HG03066 (cell line): ENCODE measurements around the gene TALDO1.

Source experiments
- ATAC-seq: cut with Tn5 transposase; IDR thresholded peaks from one replicate; pipeline ENCODE4 v1.9.1; 2021; ENCODE audit warnings: low read depth; ENCODE audit not compliant: unreplicated experiment

Gene TALDO1

DNA sequence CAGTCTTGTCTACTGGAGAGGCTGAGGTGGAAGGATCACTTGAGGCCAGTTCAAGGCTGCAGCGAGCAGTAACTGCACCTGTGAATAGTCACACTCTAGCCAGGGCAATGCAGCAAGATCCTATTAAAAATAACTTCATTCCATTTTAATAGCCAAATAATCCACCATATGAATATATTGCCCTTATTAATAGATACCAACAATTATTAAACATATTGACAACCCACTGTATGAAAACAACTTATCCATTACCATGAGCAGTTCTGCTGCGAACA is 19.6 kb downstream of the TALDO1 start:
- ATAC-seq = no peak

DNA sequence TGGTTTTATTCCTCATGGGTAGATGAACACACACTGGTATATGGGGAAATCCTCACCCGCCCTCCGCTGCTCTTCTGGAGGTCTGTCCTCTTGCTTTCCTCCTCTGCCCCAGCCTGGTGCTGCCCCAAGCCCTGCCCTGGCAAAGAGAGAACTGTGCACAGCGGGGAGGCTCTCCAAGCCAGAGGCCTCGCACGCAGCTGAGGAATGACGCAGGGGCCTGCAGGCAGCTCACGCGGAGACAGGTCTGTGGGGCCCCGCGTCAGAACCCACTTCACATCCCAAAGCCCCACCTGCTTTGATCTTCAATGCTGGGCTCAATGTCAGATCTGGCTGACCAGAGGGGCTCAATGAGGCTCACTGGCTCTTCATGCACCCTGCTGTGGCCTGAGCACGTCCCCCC is 20.0 kb downstream of the TALDO1 start:
- ATAC-seq = no peak

DNA sequence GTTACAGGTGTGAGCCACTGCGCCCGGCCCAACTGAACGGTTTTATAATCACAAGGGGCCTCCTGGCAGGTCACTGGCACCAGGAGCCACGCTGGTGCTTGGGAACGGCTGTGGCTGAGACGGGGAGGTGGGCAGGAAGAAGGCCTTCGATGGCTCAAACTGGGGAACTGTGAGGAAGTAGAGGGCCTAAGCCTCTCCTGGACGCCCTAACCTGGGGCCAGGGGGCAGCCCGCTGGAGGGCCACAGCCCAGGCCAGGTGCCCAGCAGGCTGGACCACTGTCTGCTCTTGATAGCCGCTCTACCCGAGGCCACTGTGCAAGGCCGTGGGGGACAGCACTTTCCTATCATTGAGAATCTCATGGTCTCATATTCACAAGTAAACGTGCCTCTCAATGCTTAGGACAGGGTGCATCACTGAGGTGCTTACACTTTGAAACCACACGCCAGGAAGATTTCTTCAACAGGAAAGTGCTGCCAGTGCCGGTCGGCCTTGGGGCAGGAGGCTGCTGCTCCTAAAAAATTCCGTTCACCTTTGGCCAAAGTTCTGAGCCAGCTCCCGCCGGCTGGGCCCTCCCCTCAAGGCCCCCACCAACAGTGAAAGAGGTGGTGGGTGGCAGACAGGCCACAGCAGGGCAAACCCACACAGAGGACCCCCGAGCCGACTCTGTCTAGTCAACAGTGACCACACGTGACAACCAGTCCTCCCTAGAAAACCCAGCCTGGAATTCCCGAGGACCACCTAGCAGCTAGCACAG is 22.8 kb downstream of the TALDO1 start:
- ATAC-seq = no peak

DNA sequence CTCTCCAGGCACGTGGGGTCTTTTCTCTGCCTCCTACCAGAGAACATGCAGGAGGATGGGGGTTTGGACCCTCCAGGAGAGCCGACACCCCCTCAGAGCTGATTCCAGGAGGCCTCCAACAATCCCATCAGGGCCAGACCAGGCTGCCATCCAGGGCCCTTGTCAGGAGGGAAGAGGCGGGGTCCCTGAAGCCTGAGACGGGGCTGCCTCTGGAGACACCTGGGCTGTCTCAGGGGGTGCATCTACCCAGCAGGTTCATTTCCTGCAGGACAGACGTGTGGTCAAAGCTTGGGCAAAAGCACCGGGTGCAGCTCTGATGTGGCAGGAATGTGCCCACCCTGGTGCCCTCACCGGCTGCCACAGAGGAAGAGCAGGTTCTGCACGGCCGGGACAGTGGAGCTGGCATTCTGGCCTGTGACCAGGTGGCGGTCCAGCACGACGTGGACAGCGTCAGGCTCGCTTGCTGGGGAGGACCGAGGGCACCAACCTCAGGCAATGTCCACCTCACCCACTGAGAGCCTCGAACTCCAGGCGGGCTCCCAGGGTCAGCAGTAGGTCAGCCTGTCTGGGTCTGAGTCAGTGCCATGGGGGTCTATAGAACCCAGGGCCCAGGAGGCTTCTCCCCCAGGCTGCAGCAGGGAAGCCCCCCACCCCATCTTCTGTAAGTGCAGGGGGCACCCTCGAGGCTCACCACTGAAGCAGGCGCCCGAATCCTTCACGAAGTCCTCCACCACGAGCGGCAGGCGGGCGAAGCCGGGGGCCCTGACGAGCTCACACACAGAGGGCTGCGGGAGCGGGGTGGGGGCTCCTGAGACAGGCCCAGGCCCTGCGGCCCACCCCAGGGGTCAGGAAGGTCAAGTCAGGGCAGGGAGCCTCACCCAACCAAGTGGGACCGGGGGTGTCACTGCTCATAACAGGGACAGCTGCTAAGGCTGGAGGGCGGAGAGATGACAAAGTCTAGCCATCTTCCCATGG is 23.7 kb downstream of the TALDO1 start:
- no peak for ATAC-seq

DNA sequence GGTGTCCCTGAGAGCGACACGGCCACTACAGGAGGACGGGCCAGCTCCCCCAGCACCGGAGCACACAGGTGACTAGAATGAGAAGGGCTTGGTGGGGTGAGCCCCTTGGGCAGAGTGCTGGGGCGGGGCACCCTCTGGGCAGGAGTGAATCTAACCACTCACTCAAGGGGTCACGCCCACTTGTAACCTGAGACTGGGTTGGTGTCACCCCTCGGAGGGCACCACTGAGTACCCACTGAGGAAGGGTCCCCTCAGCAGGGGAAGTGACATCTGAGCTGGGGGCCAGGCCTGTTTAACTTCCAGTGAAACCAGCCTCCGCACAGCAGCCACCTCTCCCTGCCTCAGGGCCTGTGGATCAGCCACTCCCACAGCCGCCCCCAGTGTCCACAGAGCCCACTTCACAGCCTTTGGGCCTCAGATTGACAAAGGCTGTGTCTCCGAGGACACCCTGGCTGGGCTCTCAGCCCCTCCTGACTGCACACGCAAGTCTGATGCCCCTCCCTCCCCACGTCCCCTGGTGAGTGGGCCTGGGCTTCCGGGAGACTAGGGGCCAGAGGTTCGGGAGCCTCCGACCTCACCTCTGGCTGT is 24.4 kb downstream of the TALDO1 start:
- no peak for ATAC-seq

DNA sequence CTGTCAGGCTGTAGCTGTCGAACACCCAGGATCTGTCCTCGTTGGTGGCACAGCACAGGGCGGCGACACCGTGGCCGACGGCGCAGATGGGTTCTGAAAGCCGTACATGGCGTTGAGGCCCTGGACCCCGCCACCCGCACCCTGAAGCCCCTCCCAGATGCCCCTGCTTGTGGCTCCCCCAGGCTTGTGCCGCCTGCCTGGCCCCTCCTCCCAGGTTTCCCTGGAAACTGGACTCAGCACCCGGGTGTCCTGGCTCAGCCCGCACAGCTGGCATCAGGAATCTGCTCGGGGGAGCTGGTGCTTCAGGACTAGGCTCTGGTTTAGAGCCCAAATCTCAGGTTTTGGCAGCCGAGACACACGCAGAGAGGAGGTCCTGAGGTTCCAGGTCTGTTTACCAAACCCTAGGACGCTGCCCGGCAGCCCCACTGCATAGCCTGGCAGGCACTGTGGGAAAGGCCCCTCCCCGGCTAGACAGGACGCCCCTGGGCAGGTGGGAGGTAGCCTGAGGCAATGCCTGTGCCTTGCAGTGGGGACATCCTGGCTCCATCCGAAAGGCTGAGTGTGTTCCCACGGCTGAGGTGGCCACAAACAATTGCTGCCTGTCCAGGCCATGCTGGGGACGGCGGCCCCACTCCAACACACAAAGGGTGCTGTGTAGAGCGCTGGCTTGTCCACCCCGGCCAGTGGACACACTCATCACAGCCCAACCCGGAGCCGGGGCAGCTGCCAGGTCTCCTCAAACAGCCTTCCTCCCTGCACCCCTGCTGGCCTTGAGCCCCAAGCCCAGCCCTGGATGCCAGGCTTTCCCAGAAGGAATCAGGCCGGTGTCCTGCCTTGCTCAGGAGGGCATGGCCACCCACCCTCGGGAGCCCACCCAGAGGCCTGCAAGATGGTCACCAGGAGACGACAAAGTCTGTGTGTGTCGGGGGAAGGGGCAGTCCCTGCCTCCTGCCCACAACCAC is 25.4 kb downstream of the TALDO1 start:
- no peak for ATAC-seq

DNA sequence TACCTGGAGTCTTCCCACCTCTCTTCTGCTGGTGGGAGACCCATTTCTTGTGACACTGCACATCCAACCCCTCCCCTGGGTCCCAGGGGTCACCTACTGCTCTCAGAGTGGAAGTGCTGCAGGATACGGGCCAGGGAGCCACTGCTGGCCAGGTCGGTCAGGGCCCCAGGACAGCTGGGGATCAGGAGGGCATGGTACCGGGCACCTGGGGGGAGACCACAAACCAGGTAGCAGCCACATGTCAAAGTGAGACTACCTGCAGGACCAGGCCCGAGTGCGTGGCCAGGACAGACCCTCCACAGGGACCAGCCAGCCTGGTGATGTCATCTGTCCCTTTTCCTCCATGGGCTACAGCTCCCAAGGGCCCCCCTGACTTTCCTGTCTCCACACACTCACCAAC is 26.2 kb downstream of the TALDO1 start:
- no peak for ATAC-seq

DNA sequence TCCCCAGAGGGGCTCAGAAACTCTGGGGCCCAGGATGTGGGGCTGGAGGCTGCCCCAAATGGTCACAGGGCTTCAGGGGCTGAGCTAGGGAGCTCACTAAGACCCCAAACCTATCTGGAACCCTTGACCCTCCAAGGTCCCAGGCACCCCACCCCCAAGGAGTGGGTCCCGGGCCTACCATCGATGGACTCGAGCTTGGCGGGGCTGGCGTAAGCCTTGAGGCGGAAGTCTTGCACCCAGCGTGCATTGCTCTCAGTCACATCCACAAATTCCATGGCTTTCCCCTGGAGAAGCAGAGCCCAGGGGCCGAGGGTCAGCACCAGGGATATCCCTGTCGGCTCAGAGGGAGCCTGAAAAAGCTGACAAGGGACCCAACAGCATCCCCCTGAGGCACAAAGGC is 26.6 kb downstream of the TALDO1 start:
- no peak for ATAC-seq

DNA sequence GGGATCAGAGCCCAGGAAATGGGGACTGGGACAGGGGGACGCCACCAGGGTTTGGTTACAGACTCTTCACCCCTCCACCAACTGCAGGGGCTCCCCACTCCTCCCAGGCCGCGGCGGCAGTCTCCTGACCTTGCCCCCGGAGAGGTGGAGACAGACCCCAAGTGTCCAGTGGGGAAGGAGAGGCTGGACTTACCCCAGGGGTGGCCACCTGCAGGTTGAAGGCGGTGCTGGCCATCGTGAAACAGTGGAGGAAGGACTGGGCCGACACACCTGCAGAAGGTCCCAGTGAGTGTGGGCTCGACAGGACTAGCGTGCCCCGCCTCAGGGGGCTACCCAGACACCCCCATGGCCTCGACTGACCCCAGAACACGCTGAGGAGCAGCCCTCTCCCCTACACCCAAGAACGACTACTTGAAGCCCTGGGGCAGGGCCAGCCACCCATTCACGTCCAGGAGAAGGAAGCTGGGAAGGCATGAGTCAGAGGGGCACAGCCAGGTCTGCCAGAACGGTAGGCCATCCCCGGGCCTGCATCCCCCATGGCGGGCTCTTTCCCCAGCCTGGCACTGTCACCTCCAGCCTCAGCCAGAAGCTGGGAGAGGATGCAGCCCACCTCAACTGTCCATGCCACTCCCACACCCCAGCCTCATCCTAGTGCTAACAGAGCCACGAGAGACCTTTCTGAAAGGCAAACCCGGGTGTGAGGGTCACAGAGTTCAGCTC is 27.8 kb downstream of the TALDO1 start:
- ATAC-seq = no peak

DNA sequence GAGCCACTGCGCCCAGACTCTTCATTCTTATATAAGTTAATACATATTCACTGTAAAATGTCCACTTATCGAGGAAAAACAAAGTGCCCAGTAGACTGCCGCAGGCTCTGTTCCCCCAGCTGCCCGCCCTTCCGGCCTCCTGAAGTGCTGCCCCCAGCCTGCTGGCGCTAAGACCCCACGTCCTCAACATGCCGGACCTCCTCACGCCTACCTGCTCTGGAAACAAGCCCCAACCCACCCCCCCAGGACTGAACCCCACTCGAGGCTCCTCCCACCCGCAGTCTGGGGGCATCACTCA is 28.9 kb downstream of the TALDO1 start:
- ATAC-seq = no peak

DNA sequence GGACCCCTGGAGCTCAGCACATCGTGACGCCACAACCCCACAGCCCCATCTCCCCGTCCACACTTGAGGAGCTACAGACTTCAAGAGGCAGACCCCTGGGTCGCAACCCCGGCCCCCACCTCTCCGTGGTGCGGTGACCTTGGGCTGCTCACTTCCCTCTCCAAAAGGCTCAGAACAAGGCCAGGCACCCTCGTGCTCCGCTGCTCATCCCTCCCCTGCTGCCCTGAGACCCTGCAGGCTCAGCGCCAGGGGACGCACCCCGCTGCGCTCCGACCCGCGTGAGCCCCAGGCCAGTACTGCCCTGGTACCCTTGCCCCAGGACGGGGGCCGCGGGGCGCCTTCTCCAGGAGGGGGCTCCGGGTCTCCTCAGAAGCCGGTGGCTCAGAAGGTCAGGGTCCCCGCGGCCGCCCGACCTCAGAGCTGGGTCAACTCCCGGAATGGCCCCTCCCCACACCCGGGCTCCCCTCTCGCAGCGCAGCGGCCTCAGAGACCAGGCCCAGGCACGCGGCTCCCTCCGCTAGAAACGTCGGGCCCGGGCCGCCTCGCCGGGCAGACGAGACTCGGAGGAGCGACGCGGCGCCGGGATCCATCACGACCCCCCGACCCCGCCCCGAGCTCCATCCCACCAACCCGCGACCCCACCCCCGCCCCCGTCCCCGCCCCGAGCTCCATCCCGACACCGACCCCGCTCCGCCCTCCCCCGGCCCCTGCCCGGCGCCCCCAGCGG is 29.5 kb downstream of the TALDO1 start:
- ATAC-seq = peak; percentile 35

DNA sequence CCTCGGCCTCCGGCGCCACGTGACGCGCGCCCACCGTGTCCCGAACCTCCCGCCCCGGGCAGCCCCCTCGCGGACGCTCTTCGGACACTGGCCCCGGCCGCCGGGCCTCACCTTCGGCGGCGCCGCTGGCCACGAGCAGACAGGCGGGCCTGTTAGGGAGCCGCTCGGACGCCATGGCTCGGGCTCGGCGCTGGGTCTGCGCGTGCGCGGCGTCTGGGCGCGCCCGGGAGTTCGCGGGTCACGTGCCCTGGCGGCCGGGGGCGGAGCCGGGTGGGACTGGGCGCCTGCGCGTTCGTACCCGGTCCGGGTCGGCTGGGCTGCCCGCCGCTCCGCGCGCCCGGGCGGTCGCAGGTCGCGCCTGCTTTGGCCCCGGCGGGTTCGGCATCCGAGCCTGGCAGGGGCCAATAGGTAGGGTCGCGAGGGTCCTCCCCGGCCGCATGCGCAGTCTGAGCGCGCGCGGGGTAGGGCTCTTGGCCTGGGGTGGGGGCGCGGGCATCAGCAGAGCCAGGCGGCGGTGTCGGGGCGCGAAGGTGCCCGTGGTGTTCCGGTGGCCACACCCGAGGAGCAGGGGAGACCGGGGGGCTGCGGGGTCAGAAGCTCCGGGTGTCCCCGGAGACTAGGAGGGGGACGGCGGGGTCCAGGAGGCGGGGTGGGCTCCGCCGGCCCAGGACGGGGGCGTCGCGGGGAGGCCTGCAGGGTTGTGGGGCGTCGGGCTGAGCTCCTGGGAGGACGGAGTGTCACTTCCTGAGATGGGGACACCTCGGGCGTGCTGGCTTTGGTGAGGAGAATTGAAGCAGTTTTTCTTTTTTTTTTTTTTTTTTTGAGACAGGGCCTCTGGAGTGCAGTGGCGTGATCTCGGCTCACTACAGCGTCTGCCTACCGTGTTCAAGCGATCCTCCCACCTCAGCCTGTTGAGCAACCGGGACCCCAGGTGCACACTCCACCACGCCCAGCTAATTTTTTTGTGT is 30.3 kb downstream of the TALDO1 start, which contains the start of gene GATD1:
GATD1 (minus strand) TSS at position 200 of the 968 bp plus-strand sequence; CDS start at position 175, 25 bp downstream.
- ATAC-seq = peak; percentile 65

DNA sequence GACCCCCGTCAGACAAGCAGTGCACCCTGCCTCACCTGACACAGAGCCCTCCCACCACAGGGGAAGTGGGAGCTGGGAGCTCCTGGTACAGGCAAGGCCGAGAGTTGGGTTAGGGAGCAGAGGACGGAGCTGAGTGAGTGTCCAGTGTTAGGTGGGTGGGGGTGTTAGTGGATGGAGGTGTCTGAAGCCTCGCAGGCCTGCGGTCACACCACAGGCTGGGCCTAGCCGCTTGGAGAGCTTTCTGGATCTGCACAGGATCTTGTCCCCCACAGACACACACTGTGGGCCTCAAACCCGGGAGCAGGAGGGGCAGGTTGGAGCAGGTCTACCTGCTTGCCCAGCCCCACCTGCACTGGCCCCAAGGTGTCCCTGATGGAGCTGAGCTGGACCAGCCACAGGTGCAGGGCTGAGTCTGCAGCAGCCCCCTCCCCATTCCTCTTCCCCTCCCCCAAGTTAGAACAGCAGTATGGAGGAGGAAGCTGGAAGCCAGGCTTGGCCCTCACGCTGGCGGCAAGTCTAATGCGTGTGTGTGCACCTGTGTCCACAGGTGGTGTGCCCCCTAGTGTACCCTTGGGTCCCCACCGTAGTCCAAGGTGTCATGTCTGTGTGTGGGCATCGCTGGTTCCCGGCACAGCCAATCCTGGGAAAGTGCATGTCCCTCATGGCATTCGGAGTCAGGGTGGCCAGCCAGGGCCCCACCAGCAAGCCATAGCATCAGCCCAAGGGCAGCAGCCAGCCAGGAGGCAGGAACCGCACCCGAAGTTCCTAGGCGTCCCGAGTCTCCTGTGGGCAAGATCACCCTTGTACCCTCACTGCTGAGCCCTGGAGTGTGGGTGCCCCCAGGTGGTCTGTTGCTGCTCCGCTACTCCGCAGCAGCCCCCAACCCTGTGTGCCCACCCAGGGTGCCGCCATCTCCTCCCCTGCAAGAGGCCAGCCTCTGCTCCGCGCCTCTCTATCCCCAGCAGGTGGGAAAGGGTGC is 32.0 kb downstream of the TALDO1 start:
- ATAC-seq = no peak

DNA sequence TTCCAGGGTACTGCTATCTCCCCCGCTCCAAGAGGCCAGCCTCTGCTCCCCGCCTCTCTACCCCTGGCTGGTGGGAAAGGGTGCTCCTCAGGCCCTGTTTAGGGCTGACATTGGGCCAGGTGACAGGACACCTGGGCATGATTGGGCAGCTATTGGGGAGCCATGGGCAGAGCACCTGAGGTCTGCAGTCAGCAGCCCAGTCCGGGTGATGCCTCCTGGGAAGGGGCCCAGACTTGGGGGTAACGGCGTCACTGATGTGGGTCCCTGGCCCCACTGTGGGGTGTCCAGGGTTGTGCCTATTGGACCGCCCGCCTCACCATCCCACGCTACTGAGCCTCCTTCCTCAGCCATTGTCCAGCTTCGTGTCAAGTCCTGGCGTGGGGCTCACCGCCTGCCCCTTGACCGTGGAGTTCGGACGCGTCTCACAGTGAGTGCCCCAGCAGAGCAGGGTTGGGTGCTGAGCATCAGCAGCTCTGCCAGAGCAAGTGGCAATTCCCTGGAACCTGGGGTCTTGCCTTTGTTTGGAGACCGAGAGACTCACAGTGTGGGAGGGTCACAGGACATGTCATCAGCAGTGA is 32.8 kb downstream of the TALDO1 start:
- ATAC-seq = no peak

DNA sequence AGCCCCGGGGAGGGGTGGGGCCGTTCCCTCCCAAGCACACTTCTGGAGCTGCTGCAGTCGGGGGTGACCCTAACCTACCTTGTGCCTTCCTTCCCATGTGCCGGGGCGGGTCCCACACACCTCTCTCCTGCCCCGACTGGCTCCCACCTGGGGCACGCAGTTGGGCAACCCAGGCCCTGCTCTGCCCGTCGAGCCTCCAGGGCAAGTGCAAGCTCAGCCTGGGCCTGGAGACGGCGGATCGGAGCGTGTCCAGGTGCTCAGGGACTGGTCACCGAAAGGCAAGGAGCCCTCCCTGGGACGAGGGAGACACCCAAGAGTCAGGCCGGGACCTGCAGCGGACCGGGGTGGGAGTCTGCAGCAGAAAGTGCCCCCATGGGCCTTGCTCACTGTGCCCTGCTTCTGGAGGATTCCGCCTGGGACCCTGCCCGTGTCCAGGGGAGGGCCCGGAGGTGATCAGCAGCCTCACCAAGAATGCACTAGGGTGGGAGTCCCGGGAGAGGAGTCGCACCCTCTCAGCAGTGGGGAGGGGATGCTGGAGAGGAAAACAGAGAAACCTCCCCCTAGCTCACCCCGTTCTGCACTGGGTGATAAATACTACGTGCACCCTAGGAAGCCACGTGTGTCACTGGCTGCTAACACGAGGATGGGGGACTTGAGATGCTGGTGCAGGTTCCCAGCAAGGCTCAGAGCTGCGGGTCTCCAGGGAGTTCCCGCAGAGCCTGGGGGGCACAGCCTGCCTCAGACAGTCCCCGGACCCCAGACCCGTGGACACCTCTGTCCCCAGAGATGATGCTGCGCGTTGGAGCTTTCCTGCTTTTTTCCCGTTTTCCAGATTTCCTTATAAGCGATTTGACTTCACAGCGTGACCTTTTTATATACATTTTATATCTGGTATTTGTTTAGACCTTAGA is 35.3 kb downstream of the TALDO1 start:
- no peak for ATAC-seq
